Ishikawa (cell line): ENCODE data around the gene KDM2B.

Experiments
- CEBPB ChIP-seq: IDR thresholded peaks from 2 replicates; pipeline ENCODE4 v1.6.1; 2012
- CREB1 ChIP-seq: IDR thresholded peaks from 2 replicates; pipeline ENCODE4 v1.6.1; 2012; ENCODE audit warnings: low read depth
- EP300 ChIP-seq: IDR thresholded peaks from 2 replicates; pipeline ENCODE4 v1.6.1; 2012; ENCODE audit warnings: borderline replicate concordance
- FOXM1 ChIP-seq: IDR thresholded peaks from 2 replicates; pipeline ENCODE4 v1.6.1; 2012; ENCODE audit warnings: low read depth, borderline replicate concordance
- MAX ChIP-seq: IDR thresholded peaks from 2 replicates; pipeline ENCODE4 v1.6.1; 2012
- NFIC ChIP-seq: IDR thresholded peaks from 2 replicates; pipeline ENCODE4 v1.6.1; 2012
- RAD21 ChIP-seq: IDR thresholded peaks from 2 replicates; pipeline ENCODE4 v1.6.1; 2012; ENCODE audit warnings: low read depth
- ZBTB7A ChIP-seq: IDR thresholded peaks from 2 replicates; pipeline ENCODE4 v1.6.1; 2012; ENCODE audit warnings: low read depth

DNA sequence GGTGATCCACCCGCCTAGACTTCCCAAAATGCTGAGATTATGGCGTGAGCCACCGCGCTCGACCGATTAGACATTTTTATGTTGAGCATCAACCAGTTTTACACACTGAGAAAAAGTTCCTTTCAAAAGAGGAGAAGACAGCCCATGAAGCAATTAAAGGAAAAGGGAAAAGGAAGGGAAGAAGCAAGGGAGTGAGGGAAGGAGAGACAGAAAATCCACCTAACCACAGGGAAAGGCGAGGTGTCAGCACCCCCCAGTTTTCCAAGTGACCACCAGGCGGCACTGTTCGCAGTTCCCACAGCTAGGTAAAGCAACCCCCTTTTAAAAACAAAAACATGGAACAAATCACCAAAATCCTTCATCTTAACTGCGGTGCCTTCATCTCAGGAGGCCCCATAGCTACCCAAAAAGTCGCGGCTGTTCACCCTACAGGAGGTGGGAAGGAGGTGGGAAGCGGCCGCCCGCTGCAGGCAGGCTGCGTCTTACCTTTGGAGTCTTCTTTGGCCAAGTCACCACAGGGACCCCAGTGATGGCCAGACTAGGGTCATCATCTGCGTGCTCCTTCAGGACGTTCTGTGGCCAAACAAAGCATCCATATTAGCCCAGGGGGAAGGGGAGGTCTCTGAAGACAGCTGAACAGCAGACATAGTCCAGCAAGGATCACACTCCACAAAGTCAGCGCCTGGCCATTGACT, 86.6 kb downstream of the KDM2B start:
- TF ChIP-seq EP300 = no peak
- TF ChIP-seq NFIC = no peak
- TF ChIP-seq ZBTB7A = no peak
- no peak for TF ChIP-seq CEBPB
- TF ChIP-seq FOXM1 = no peak
- TF ChIP-seq MAX = no peak
- no peak for TF ChIP-seq CREB1
- peak; percentile 62 for TF ChIP-seq RAD21
